ENCODE results near the gene SUN3. TPM values are rescaled to one million over a fixed set of nuclear protein-coding genes. Genes with fewer than 3 reads are reported as not detected.

Gene SUN3
- total and polyA plus RNA-seq, 10 of the 15 experiments (the other 5 are each of a cell fraction or from before 2014, with no cell fraction given): 0.29 to 0.48 TPM; not detected in 8

GRCh38 chr7:47979145-47979831 is 49.6 kb downstream of the SUN3 start, which contains the start of gene HUS1 (continued):
- TF ChIP-seq SRF (IDR thresholded peaks at IDR 0.05; ENCODE audit: low read depth in 2 of 2, low read length in 2 of 2) (peak in 1 of 2 experiments; percentile 77; a peak in 2 of 4 replicates), E2F4 (IDR thresholded peaks at IDR 0.05; ENCODE audit: low read depth, low read length) (0 out of 2 replicates have a peak, but pooled peaks have one; percentile 21), HDAC2 (IDR thresholded peaks at IDR 0.05) (no peak), HDAC6 (IDR thresholded peaks at IDR 0.05; ENCODE audit: unreplicated experiment) (no peak), NR2F1 (conservative IDR thresholded peaks at IDR 0.05) (peak; percentile 100), STAT3 (IDR thresholded peaks at IDR 0.05; ENCODE audit: low read depth, low read length) (no peak), PML (IDR thresholded peaks at IDR 0.05; ENCODE audit: low read length) (peak; percentile 80; the same call in 1 of the 2 replicates), SMAD1 (IDR thresholded peaks at IDR 0.05; ENCODE audit: low read depth, partially characterized antibody) (peak; percentile 38), MYB (IDR thresholded peaks at IDR 0.05; ENCODE audit: borderline replicate concordance, low read depth, low read length) (no peak), SREBF2 (IDR thresholded peaks at IDR 0.05; ENCODE audit: low read length) (no peak), CREB1 (IDR thresholded peaks at IDR 0.05; ENCODE audit: low read depth) (peak; percentile 91), BHLHE40 (IDR thresholded peaks at IDR 0.05; ENCODE audit: borderline replicate concordance in 1 of 2, low read depth in 2 of 2, low read length in 1 of 2) (peak; percentile 95 to 97), RFX5 (IDR thresholded peaks at IDR 0.05; ENCODE audit: low read depth, low read length) (no peak), MTA2 (IDR thresholded peaks at IDR 0.05; ENCODE audit: low read depth) (peak; percentile 94), CHD1 (IDR thresholded peaks at IDR 0.05; ENCODE audit: low read depth, low read length) (no peak), BRCA1 (IDR thresholded peaks at IDR 0.05; ENCODE audit: low read depth, low read length) (no peak), IRF4 (IDR thresholded peaks at IDR 0.05; ENCODE audit: low read depth, low read length) (0 out of 2 replicates have a peak, but pooled peaks have one; percentile 27), ZZZ3 (IDR thresholded peaks at IDR 0.05; ENCODE audit: control insufficient read depth, insufficient read length, low read depth) (no peak), FOXM1 (IDR thresholded peaks at IDR 0.05; ENCODE audit: low read depth, low read length) (peak; percentile 47), RAD21 (IDR thresholded peaks at IDR 0.05; ENCODE audit: insufficient read depth, low read depth, low read length) (no peak), USF1 (IDR thresholded peaks at IDR 0.05; ENCODE audit: borderline replicate concordance, extremely low read length, insufficient read depth, low read depth, low read length) (no peak), ZNF622 (IDR thresholded peaks at IDR 0.05) (no peak), PAX8 (IDR thresholded peaks at IDR 0.05) (no peak), ZBTB11 (CRISPR knock-in tag; IDR thresholded peaks at IDR 0.05) (peak; percentile 93), NR2C2 (IDR thresholded peaks at IDR 0.05; ENCODE audit: borderline replicate concordance, control insufficient read depth, insufficient read length, low read depth) (peak; percentile 59), STAT1 (conservative IDR thresholded peaks at IDR 0.05) (peak; percentile 96), SUPT20H (IDR thresholded peaks at IDR 0.05; ENCODE audit: borderline replicate concordance, control insufficient read depth, low read depth, low read length) (no peak), BCL11A (IDR thresholded peaks at IDR 0.05; ENCODE audit: low read depth, low read length) (no peak)

Measured in GM12878 (cell line).